K562 (cell line): Measurements from ENCODE around the gene CAMK2G. TPM values are rescaled to one million over a fixed set of nuclear protein-coding genes. Genes with fewer than 3 reads are reported as not detected.
A peak's percentile ranks its signal among the peaks of the same experiment; 100 is the strongest.

Source experiments
- AFF4 ChIP-seq: sonication (generic); formaldehyde crosslinking; IDR thresholded peaks from 2 replicates; pipeline ENCODE4 v1.8.0; 2023; ENCODE audit warnings: mild to moderate bottlenecking, missing genetic modification reagents
- ARID2 ChIP-seq: fragments of 450-650 bp; IDR thresholded peaks from 2 replicates; pipeline ENCODE4 v1.6.1; 2017; ENCODE audit warnings: antibody characterized with exemption, mild to moderate bottlenecking
- CAMTA2 ChIP-seq: fragments of 250-450 bp; sonication (Bioruptor Pico); conservative IDR thresholded peaks from 2 replicates; pipeline ENCODE4 v1.5.1; 2022
- DEAF1 ChIP-seq: fragments of 450-650 bp; formaldehyde crosslinking; IDR thresholded peaks from 2 replicates; pipeline ENCODE4 v1.4.0; 2020; ENCODE audit warnings: mild to moderate bottlenecking, moderate library complexity
- HCFC1 ChIP-seq: IDR thresholded peaks from 2 replicates; pipeline ENCODE4 v1.6.1; 2012; ENCODE audit warnings: low read depth, low read length, improper control_type of control experiment
- L3MBTL2 ChIP-seq: fragments of 450-650 bp; IDR thresholded peaks from 2 replicates; pipeline ENCODE4 v1.6.1; 2016; ENCODE audit warnings: mild to moderate bottlenecking, moderate library complexity
- MGA ChIP-seq: fragments of 450-650 bp; IDR thresholded peaks from 2 replicates; pipeline ENCODE4 v1.6.1; 2016; ENCODE audit warnings: mild to moderate bottlenecking, moderate library complexity
- NONO ChIP-seq, 2 experiments: fragments of 200-400 bp in 1 of 2; fragments of 450-650 bp in 1 of 2; formaldehyde crosslinking in 1 of 2; IDR thresholded peaks; 2 replicates each; pipeline ENCODE4 v1.6.1; 2017; ENCODE audit warnings: low read depth in 2 of 2, mild to moderate bottlenecking in 2 of 2, moderate library complexity in 2 of 2, low read length in 1 of 2
- POLR2H ChIP-seq: IDR thresholded peaks from 2 replicates; pipeline ENCODE4 v1.6.1; 2016; ENCODE audit warnings: missing genetic modification characterization, low read depth, mild to moderate bottlenecking, control low read depth, missing compliant biosample characterization, moderate library complexity
- SIN3B ChIP-seq: fragments of 450-650 bp; IDR thresholded peaks from 2 replicates; pipeline ENCODE4 v1.6.1; 2017; ENCODE audit warnings: low read depth, mild to moderate bottlenecking, moderate library complexity
- TBL1XR1 ChIP-seq, 2 experiments: IDR thresholded peaks; 2 replicates each; pipeline ENCODE4 v1.6.1; 2012; ENCODE audit warnings: improper control_type of control experiment in 2 of 2, low read length in 2 of 2, mild to moderate bottlenecking in 1 of 2
- polyA plus RNA-seq, 8 experiments: library from polyadenylated mRNA; depleted of rRNA in 4 of 8; stranded (reverse) in 5 of 8; unstranded in 3 of 8; fragments of >200 nt; fragmentation: Nextera tagmentation in 2 of 8; fragmentation: Illumina TruSeq in 1 of 8; extraction: Ambion mirVana in 2 of 8; extraction: Trizol in 1 of 8; gene quantifications; 2 replicates each; pipeline versions ENCODE4 v1.2.1 to v1.2.3, GENCODE V29; 2011 to 2014; ENCODE audit warnings: inconsistent platforms in 1 of 8, missing spikeins in 1 of 8
- total RNA-seq, 7 experiments: library from RNA; depleted of rRNA in 6 of 7; stranded (reverse); fragments of >200 nt in 6 of 7; fragmentation: Illumina TruSeq in 2 of 7; extraction: Trizol in 2 of 7; gene quantifications; 2 replicates each; pipeline versions ENCODE4 v1.2.1 to v1.2.3, GENCODE V29; 2011 to 2021; ENCODE audit warnings: low replicate concordance in 1 of 7

The CAMK2G gene
- total and polyA plus RNA-seq, 9 of the 15 experiments (the other 6 are each of a cell fraction or from before 2014, with no cell fraction given), result 9.0 to 37.9 (median 32.6) TPM

GRCh38 chr10:73886085-73886529 lies 11.8 kb upstream of the CAMK2G start (continued):
- no peak for TF ChIP-seq MGA
- 0 out of 2 replicates have a peak, but pooled peaks have one; percentile 23 for TF ChIP-seq HCFC1
- TF ChIP-seq SIN3B, result 0 out of 2 replicates have a peak, but pooled peaks have one; percentile 6
- no peak for TF ChIP-seq AFF4 (CRISPR knock-in tag)
- no peak for TF ChIP-seq POLR2H
- TF ChIP-seq TBL1XR1 (IDR thresholded peaks at IDR 0.05; ENCODE audit: low read length in 2 of 2), result 0 out of 4 replicates have a peak, but pooled peaks of 1 of the 2 experiments have one; percentile 32
- TF ChIP-seq ARID2, result peak; percentile 94
- peak in 1 of 2 experiments; percentile 46; a peak in 1 of 4 replicates for TF ChIP-seq NONO (IDR thresholded peaks at IDR 0.05; ENCODE audit: low read depth in 2 of 2, low read length in 1 of 2)
- TF ChIP-seq L3MBTL2, result 0 out of 2 replicates have a peak, but pooled peaks have one; percentile 36
- no peak for TF ChIP-seq CAMTA2
- TF ChIP-seq DEAF1 (CRISPR knock-in tag), result peak; percentile 97
